NCI-H748 (cell line): ENCODE results near the gene CRACDL.

Experiments used
- DNase-seq: peaks from one replicate; lab custom pipeline; 2025; ENCODE audit not compliant: unreplicated experiment; lab: John Stamatoyannopoulos, UW

The CRACDL gene

DNA sequence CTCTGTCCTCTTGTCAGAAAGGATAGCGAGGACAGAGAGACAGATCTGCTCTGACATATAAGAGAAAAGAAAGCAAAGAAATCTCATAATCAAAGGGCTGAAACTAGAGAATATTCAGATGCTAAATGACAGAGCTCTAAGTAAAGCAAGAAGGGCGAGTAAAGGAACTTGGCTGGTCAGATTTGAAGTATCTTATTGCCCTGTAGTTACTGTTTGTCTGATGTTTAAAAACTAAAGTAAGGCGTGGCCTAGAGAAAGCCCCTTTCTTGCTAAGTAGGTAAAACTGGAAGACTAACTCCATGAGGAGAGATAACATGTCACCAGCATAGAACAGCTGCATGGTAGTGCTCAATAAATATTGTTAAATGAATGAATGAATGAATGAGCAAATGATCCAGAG, 70.0 kb downstream of the CRACDL start:
- no peak for DNase-seq

GRCh38 chr2:98861601-98862000, 74.4 kb downstream of the CRACDL start:
- no peak for DNase-seq

DNA sequence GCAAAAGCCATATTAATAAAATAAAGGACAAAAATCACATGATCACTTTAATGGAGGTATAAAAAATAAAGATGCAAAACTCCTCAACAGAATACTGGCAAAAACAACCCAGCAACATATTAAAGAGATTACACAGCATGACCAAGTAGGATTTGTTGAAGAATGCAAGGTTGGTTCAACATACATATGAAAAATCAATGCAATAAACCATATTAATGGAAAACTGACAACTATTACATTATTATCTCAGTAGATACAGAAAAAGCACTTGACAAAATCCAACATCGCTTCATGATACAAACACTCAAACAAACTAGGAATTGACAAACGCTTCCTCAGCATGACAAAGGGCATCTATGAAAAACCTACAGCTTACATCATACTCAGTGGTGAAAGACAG, 76.7 kb downstream of the CRACDL start:
- DNase-seq: no peak

GRCh38 chr2:98857001-98857400, 79.0 kb downstream of the CRACDL start:
- no peak for DNase-seq

DNA sequence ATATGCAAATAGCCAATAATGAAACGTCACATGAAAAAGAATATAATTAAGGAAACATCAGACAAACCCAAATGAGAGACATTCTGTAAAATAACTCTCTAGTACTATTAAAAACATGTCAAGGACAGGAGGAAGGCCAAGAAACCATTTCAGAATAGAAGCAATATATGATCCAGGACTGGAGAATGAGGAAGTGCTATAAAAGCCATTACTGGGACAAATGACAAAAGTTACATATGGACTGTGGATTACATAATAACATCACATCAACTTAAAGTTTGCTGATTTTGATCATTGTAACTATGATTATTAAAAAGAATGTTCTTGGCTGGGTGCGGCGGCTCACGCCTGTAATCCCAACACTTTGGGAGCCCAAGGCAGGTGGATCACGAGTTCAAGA, 81.3 kb downstream of the CRACDL start:
- no peak for DNase-seq

DNA sequence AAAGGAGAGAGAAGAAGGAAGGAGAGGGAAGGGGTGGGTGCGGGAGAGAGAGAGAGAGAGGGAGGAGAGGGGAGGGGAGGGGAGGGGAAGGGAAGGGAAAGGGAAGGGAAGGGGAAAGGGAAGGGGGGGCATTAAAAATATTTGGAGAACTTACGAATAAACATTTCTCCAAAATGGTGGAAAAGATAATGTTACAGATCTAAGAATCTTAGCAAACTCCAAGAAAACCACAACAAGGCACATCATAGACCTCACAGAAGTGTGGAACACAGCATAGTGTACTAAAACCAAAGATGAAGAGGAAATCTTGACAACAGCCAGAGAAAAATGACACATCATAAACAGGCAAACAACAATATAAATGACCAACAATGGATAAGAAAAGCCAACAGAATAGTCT, 83.1 kb downstream of the CRACDL start:
- no peak for DNase-seq

DNA sequence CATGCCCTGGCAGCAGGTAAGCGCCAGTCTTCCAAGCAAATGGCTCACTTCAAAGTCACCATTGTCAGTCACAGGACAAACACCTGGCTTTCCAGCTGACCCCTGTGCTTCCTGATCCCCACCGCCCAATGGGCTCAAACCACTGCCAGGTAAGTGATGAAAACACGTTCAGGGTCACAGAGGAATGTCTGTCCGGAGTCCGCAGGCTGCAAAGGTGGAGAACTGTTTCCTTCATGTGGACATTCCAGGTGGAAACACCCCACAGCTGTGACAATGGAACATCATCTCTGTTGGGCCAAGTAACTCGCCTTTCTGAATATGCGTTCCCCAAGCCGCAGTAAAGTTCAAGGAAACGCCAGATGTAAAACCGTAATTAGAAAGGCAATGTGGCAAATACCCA, 86.0 kb downstream of the CRACDL start:
- no peak for DNase-seq

- no peak for DNase-seq
Measured at GRCh38 chr2:98849113-98849512, 86.9 kb downstream of the CRACDL start.

DNA sequence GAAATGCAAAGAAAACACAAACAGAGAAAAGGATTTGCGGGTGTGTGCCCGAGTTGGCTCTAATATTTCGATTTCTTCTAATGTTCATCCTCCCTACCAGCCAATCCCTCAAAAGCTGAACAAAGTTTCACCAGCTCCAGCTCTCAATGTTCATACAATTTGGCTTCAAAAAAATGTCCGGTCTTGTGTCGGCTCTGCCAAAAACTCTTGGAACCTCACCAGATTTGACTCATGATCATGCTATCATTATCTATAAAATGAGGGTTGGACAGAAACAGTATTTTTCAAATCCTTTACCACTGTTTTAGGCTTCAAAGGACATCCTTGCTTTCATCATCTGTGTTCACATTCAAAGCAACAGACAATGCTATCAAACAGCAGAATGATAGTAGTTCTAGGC, 88.2 kb downstream of the CRACDL start:
- no peak for DNase-seq

GRCh38 chr2:98846041-98846440, 90.0 kb downstream of the CRACDL start:
- DNase-seq: no peak

GRCh38 chr2:98842136-98842535, 93.9 kb downstream of the CRACDL start:
- no peak for DNase-seq

GRCh38 chr2:98839292-98839691, 96.7 kb downstream of the CRACDL start:
- DNase-seq: no peak

DNA sequence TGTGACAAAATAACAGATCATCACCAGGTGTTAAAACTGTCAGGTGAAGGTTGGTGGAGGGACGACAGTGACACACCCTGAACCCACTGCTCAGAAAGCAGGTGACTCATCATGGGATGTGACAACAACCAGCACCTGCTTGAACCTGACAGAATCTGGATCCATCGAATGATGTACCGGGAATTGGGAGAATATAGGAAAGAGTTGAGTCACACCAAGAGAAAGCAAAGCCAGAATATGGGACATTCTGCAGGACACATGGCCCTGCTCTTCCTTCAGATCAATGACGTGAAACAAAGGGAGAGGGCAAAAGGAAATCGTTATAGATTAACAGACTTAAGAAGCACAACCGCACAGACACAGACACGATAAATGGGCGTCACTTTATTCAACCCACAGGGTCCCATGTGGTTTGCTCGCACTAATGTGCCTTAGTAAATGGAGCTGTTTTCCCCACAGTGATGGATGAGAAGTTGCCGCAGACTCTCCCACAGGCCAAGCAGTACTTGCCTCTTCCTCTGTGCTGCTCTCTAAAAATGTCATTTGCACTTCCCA, 100.1 kb downstream of the CRACDL start:
- DNase-seq: peak; percentile 21

- DNase-seq: no peak
Measured at GRCh38 chr2:98833917-98834263, 102.1 kb downstream of the CRACDL start.

- DNase-seq: no peak
Measured at GRCh38 chr2:98833172-98833916, 102.7 kb downstream of the CRACDL start.

DNA sequence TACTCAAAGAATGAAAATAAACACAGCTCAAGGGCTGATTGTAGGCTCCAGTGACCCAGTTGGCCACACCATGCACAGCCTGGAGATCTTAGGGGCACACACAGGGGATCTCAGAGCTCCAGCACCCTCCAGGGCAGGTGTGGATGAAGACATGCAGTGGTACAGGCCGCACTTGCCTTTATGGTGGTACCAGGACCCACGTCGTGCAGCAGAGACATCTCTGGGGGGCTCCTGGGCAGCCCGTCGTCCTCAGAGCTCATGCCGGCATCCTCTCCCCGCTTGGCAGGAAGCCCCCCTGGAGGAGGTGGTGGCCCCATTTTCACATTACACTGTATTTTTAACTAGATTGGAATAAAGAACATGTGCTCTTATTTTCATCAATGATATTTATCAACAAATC, 103.9 kb downstream of the CRACDL start:
- DNase-seq: no peak

DNA sequence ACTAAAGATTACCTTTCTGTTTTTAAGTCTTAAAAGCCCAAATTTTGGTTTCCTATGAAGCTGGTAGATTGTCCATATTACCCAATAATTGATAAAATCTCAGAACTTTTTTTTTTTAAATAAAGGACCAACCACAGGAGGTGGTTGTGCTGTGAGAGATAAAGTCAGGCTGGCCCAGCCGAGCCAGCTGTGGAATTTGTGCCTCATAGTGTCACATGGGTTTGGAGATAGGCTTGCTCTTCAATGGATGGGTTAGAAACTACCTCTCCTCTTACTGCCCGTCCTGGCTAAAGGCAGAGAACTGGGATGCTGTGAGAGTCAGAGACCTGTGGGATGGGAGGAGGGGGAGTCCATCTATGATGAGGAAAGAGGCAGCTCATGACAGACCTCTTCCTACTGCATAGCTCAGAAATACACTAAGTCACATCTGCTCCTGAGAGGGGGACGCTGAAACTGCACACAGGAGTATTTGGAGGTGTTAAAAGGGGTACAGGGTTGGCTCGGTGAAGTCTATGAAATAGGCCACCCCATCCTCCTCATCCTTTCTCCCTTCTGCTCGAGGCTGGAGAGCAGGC, 105.4 kb downstream of the CRACDL start:
- DNase-seq: no peak

- DNase-seq: no peak
Measured at GRCh38 chr2:98829581-98830270, 106.3 kb downstream of the CRACDL start.

DNA sequence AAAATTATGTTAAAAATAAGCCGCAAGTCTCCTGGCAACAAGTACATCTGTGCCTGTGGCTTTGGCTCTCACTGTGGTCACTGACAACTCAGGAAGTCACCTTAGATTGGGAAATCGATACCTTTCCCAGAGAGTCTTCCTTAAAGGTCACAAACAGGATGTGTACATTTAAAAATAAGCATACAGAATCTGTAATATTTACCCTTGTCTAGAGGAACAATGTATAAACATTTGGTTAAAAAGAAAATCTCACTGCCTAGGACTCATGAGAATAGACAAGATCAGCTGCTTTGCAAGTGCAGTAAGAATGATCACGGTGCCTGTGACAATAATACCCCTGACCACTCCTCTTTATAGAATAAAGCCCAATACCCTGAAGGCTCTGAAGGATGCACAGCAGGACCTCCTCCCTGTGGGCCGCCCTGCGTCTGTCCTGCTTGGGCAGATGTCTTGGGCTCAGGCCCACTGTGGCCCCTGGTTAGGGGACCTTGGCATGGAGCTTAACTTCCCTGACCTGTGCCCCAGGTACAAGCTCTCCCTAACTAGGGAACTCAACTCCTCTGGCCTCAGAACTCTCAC, 107.1 kb downstream of the CRACDL start:
- peak; percentile 52 for DNase-seq

- no peak for DNase-seq
Measured at GRCh38 chr2:98828369-98828744, 107.7 kb downstream of the CRACDL start.

DNA sequence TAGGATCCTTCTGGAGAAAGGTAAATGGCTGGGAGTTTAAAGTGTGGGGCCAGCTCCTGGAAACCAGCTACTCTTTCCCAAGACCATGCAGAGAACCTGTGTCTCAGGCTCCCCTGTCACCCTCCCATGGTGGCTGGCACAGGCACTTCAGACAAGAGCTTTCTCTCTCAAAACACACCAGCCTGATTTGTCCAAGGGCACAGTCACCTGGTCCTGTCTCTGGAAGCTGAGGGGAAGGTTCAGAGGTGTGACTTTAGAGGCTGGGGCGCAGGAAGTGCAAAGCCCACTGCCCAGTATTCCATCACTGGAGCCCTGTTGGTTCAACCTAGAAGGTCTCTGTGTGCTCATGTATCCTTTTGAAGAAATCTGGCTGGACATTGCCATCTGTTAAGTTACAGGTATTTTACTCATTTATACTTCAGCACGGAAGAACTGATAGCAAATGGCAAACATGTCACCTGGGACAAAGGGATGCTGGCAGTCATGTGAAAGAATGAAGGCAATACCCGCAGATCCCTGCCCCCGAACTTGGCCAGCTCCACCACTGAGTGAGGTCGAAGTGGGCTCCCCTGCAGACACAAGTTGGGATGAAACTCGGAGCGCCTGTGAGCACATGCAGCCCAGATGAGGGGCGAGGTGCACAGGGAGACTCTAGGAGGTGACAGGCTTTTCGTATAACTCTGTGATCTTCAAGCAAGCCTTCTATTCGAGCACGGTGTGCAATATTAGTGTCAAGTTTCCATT, 108.2 kb downstream of the CRACDL start:
- no peak for DNase-seq
